ENCODE data around the gene CMTM1. TPM values are rescaled to one million over a fixed set of nuclear protein-coding genes. Genes with fewer than 3 reads are reported as not detected.
A peak's percentile ranks its signal among the peaks of the same experiment; 100 is the strongest.
"Not testable (repeated sequence)": the region's sequence is repeated elsewhere in the genome, so short reads cannot be mapped to it uniquely, and the experiment has no call there.

CMTM1 gene
- total RNA-seq, 5 donors from 2014 or later (not counting 1 experiment from before 2014, with no cell fraction given) = 0.95 to 12.9 (median 10.3) TPM

- WGBS (ENCODE audit: insufficient coverage) = 94% methylated on average over 12 of the region's 14 CpGs
- no peaks in the 10 kb centered on the region for H3K9me3 Mint-ChIP-seq
Measured at GRCh38 chr16:66610111-66610820, 44.0 kb downstream of the CMTM1 start.

GRCh38 chr16:66611911-66612310 is 45.7 kb downstream of the CMTM1 start:
- H3K9me3 ChIP-seq; H3K27ac ChIP-seq (ENCODE audit: low read length); ATAC-seq (replicated peaks in 1 of 4); H3K27ac Mint-ChIP-seq; H3K27me3 Mint-ChIP-seq; H3K4me3 ChIP-seq (ENCODE audit: control insufficient read depth in 1 of 2, extremely low read depth in 1 of 2, low read length in 1 of 2); H3K4me3 Mint-ChIP-seq; DNase-seq; CTCF ChIA-PET; H3K27me3 ChIP-seq (replicated peaks in 1 of 2; ENCODE audit: control insufficient read depth in 2 of 2, extremely low read depth in 1 of 2, insufficient read depth in 2 of 2, low read length in 1 of 2); POLR2A ChIA-PET; H3K9me3 Mint-ChIP-seq: not testable (repeated sequence)
- WGBS (ENCODE audit: insufficient coverage) = 100% methylated on average over 1 of the region's 8 CpGs
- H3K36me3 ChIP-seq (ENCODE audit: control insufficient read depth in 2 of 2, extremely low read depth in 1 of 2, insufficient read depth in 1 of 2, low read length in 1 of 2) = peaks cover 12 to 55% of the 10 kb centered on the region in 2 donors
- Mint-ChIP-seq H3K4me1 (peaks cover 16 to 21% (median 17%) of the 10 kb centered on the region in 3 donors), H3K36me3 (peaks cover 20% of the 10 kb centered on the region)
- peaks cover 4 to 23% of the 10 kb centered on the region in 2 experiments for H3K4me1 ChIP-seq (ENCODE audit: control insufficient read depth in 1 of 2, extremely low read depth in 1 of 2, insufficient read depth in 2 of 2, low read length in 2 of 2)

More at GRCh38 chr16:66610111-66610820, 44.0 kb downstream of the CMTM1 start:
- peaks cover 25 to 30% (median 30%) of the 10 kb centered on the region in 3 donors for H3K4me1 Mint-ChIP-seq
- H3K27me3 ChIP-seq (replicated peaks in 1 of 2; ENCODE audit: control insufficient read depth in 2 of 2, extremely low read depth in 1 of 2, insufficient read depth in 2 of 2, low read length in 1 of 2) = no peaks in the 10 kb centered on the region
- H3K4me3 Mint-ChIP-seq = no peak overlapping the region
- H3K27me3 Mint-ChIP-seq = no peaks in the 10 kb centered on the region
- H3K27ac ChIP-seq (ENCODE audit: low read length) = no peak overlapping the region
- ATAC-seq (replicated peaks in 1 of 4) (no peak), DNase-seq (no peak)
- ChIA-PET POLR2A (interaction anchor here in 1 of 2 donors (0.7 to 0.9 kb wide), 2 partner anchors 10 to 14 kb away, joined by 3 to 4 read pairs; no protein-coding TSS in a partner anchor), CTCF (interaction anchor here in 1 of 2 donors (1.0 kb wide), 1 partner anchor 47 kb away, joined by 3 read pairs; no protein-coding TSS in a partner anchor)
- H3K4me3 ChIP-seq (ENCODE audit: control insufficient read depth in 1 of 2, extremely low read depth in 1 of 2, low read length in 1 of 2) = no peak overlapping the region
- H3K4me1 ChIP-seq (ENCODE audit: control insufficient read depth in 1 of 2, extremely low read depth in 1 of 2, insufficient read depth in 2 of 2, low read length in 2 of 2) = peaks cover 9 to 39% of the 10 kb centered on the region in 2 experiments
- H3K36me3 ChIP-seq (ENCODE audit: control insufficient read depth in 2 of 2, extremely low read depth in 1 of 2, insufficient read depth in 1 of 2, low read length in 1 of 2) = peaks cover 12 to 55% of the 10 kb centered on the region in 2 donors
- no peaks in the 10 kb centered on the region for H3K9me3 ChIP-seq
- H3K36me3 Mint-ChIP-seq = peaks cover 20% of the 10 kb centered on the region
- H3K27ac Mint-ChIP-seq = peak overlapping the region; percentile 34 to 39

- Histone ChIP-seq H3K4me3 (ENCODE audit: control insufficient read depth in 1 of 2, extremely low read depth in 1 of 2, low read length in 1 of 2) (no peak overlapping the region), H3K9me3 (no peaks in the 10 kb centered on the region), H3K4me1 (ENCODE audit: control insufficient read depth in 1 of 2, extremely low read depth in 1 of 2, insufficient read depth in 2 of 2, low read length in 2 of 2) (peaks cover 4 to 19% of the 10 kb centered on the region in 2 experiments), H3K27ac (ENCODE audit: low read length) (no peak overlapping the region), H3K27me3 (replicated peaks in 1 of 2; ENCODE audit: control insufficient read depth in 2 of 2, extremely low read depth in 1 of 2, insufficient read depth in 2 of 2, low read length in 1 of 2) (no peaks in the 10 kb centered on the region), H3K36me3 (ENCODE audit: control insufficient read depth in 2 of 2, extremely low read depth in 1 of 2, insufficient read depth in 1 of 2, low read length in 1 of 2) (peaks cover 12 to 55% of the 10 kb centered on the region in 2 donors)
- DNase-seq (no peak), ATAC-seq (replicated peaks in 1 of 4) (no peak)
- peaks cover 11 to 15% (median 12%) of the 10 kb centered on the region in 3 donors for H3K4me1 Mint-ChIP-seq
- no peak overlapping the region for H3K4me3 Mint-ChIP-seq
- CTCF ChIA-PET = no interaction called here
- POLR2A ChIA-PET = no interaction called here
- peaks cover 20% of the 10 kb centered on the region for H3K36me3 Mint-ChIP-seq
- 92% methylated on average over 13 of the region's 14 CpGs for WGBS (ENCODE audit: insufficient coverage)
- no peaks in the 10 kb centered on the region for H3K27me3 Mint-ChIP-seq
- no peaks in the 10 kb centered on the region for H3K9me3 Mint-ChIP-seq
- no peak overlapping the region for H3K27ac Mint-ChIP-seq
Measured at GRCh38 chr16:66612422-66612821, 46.2 kb downstream of the CMTM1 start.

- H3K27ac Mint-ChIP-seq = no peak overlapping the region
- H3K4me1 Mint-ChIP-seq = peaks cover 0 to 2% (median 0%) of the 10 kb centered on the region in 3 donors
- no peaks in the 10 kb centered on the region for H3K27me3 ChIP-seq (replicated peaks in 1 of 2; ENCODE audit: control insufficient read depth in 2 of 2, extremely low read depth in 1 of 2, insufficient read depth in 2 of 2, low read length in 1 of 2)
- no peaks in the 10 kb centered on the region for H3K27me3 Mint-ChIP-seq
- ATAC-seq (replicated peaks in 1 of 4) = no peak
- H3K4me1 ChIP-seq (ENCODE audit: control insufficient read depth in 1 of 2, extremely low read depth in 1 of 2, insufficient read depth in 2 of 2, low read length in 2 of 2) = peaks cover 0 to under 1% of the 10 kb centered on the region in 2 experiments
- CTCF ChIA-PET = interaction anchor here in 1 of 2 donors (1.0 kb wide), 1 partner anchor 52 kb away, joined by 3 read pairs; no protein-coding TSS in a partner anchor
- no peak overlapping the region for H3K4me3 ChIP-seq (ENCODE audit: control insufficient read depth in 1 of 2, extremely low read depth in 1 of 2, low read length in 1 of 2)
- H3K36me3 ChIP-seq (ENCODE audit: control insufficient read depth in 2 of 2, extremely low read depth in 1 of 2, insufficient read depth in 1 of 2, low read length in 1 of 2) = peaks cover 12 to 51% of the 10 kb centered on the region in 2 donors
- H3K4me3 Mint-ChIP-seq = no peak overlapping the region
- H3K9me3 Mint-ChIP-seq = no peaks in the 10 kb centered on the region
- 100% methylated on average over 5 of the region's 12 CpGs for WGBS (ENCODE audit: insufficient coverage)
- no peak overlapping the region for H3K27ac ChIP-seq (ENCODE audit: low read length)
- H3K9me3 ChIP-seq = no peaks in the 10 kb centered on the region
- POLR2A ChIA-PET = no interaction called here
- H3K36me3 Mint-ChIP-seq = peaks cover 17% of the 10 kb centered on the region
- DNase-seq = no peak
Measured at GRCh38 chr16:66614161-66614802, 48.0 kb downstream of the CMTM1 start.

- no peaks in the 10 kb centered on the region for H3K27me3 Mint-ChIP-seq
- ATAC-seq (replicated peaks in 1 of 4) (no peak), DNase-seq (no peak)
- no peaks in the 10 kb centered on the region for H3K27me3 ChIP-seq (replicated peaks in 1 of 2; ENCODE audit: control insufficient read depth in 2 of 2, extremely low read depth in 1 of 2, insufficient read depth in 2 of 2, low read length in 1 of 2)
- no peaks in the 10 kb centered on the region for H3K4me1 Mint-ChIP-seq
- no peaks in the 10 kb centered on the region for H3K9me3 ChIP-seq
- no peak overlapping the region for H3K27ac ChIP-seq (ENCODE audit: low read length)
- no peak overlapping the region for H3K27ac Mint-ChIP-seq
- CTCF ChIA-PET = no interaction called here
- POLR2A ChIA-PET = no interaction called here
- H3K36me3 Mint-ChIP-seq = peaks cover 7% of the 10 kb centered on the region
- H3K9me3 Mint-ChIP-seq = no peaks in the 10 kb centered on the region
- H3K4me3 Mint-ChIP-seq = no peak overlapping the region
- peaks cover 10 to 32% of the 10 kb centered on the region in 2 donors for H3K36me3 ChIP-seq (ENCODE audit: control insufficient read depth in 2 of 2, extremely low read depth in 1 of 2, insufficient read depth in 1 of 2, low read length in 1 of 2)
- H3K4me1 ChIP-seq (ENCODE audit: control insufficient read depth in 1 of 2, extremely low read depth in 1 of 2, insufficient read depth in 2 of 2, low read length in 2 of 2) = no peaks in the 10 kb centered on the region
- 100% methylated on average over 1 of the region's 4 CpGs for WGBS (ENCODE audit: insufficient coverage)
- H3K4me3 ChIP-seq (ENCODE audit: control insufficient read depth in 1 of 2, extremely low read depth in 1 of 2, low read length in 1 of 2) = no peak overlapping the region
Measured at GRCh38 chr16:66616169-66616568, 49.9 kb downstream of the CMTM1 start.

GRCh38 chr16:66616592-66616991 is 50.4 kb downstream of the CMTM1 start:
- Histone ChIP-seq H3K27ac (ENCODE audit: low read length) (no peak overlapping the region), H3K27me3 (replicated peaks in 1 of 2; ENCODE audit: control insufficient read depth in 2 of 2, extremely low read depth in 1 of 2, insufficient read depth in 2 of 2, low read length in 1 of 2) (no peaks in the 10 kb centered on the region), H3K4me1 (ENCODE audit: control insufficient read depth in 1 of 2, extremely low read depth in 1 of 2, insufficient read depth in 2 of 2, low read length in 2 of 2) (no peaks in the 10 kb centered on the region), H3K4me3 (ENCODE audit: control insufficient read depth in 1 of 2, extremely low read depth in 1 of 2, low read length in 1 of 2) (no peak overlapping the region), H3K36me3 (ENCODE audit: control insufficient read depth in 2 of 2, extremely low read depth in 1 of 2, insufficient read depth in 1 of 2, low read length in 1 of 2) (peaks cover 10 to 28% of the 10 kb centered on the region in 2 donors), H3K9me3 (no peaks in the 10 kb centered on the region)
- no peak for ATAC-seq (replicated peaks in 1 of 4)
- no peak overlapping the region for H3K4me3 Mint-ChIP-seq
- ChIA-PET CTCF (interaction anchor here in 1 of 2 donors (1.5 kb wide), 1 partner anchor 8 kb away, joined by 4 read pairs; no protein-coding TSS in a partner anchor), POLR2A (no interaction called here)
- 92% methylated on average over 6 of the region's 9 CpGs for WGBS (ENCODE audit: insufficient coverage)
- H3K27me3 Mint-ChIP-seq = no peaks in the 10 kb centered on the region
- peaks cover 4% of the 10 kb centered on the region for H3K36me3 Mint-ChIP-seq
- H3K4me1 Mint-ChIP-seq = no peaks in the 10 kb centered on the region
- no peaks in the 10 kb centered on the region for H3K9me3 Mint-ChIP-seq
- H3K27ac Mint-ChIP-seq = peak overlapping the region in 1 of 2 donors; percentile 6
- DNase-seq = no peak
